CD4-positive, alpha-beta T cell treated with Interferon alpha-2 for 1 hour (primary cell): Measurements from ENCODE around the gene CFAP52.
"Not testable (repeated sequence)": the region's sequence is repeated elsewhere in the genome, so short reads cannot be mapped to it uniquely, and the experiment has no call there.

Source experiments
- DNase-seq, 2 donors: peaks; one replicate each; pipeline ENCODE4 v3.0.0-alpha.2; 2020 to 2022

Gene CFAP52

GRCh38 chr17:9647014-9647413 lies 70.6 kb downstream of the CFAP52 start:
- no peak for DNase-seq

- DNase-seq: no peak
Measured at GRCh38 chr17:9648521-9649110, 72.2 kb downstream of the CFAP52 start.

GRCh38 chr17:9658593-9659211 lies 82.3 kb downstream of the CFAP52 start:
- DNase-seq: no peak

- DNase-seq: no peak
Measured at GRCh38 chr17:9661027-9661426, 84.6 kb downstream of the CFAP52 start.

- DNase-seq: not testable (repeated sequence)
Measured at GRCh38 chr17:9663511-9663910, 87.1 kb downstream of the CFAP52 start.

GRCh38 chr17:9666461-9667050 lies 90.1 kb downstream of the CFAP52 start:
- DNase-seq: no peak

- DNase-seq: no peak
Measured at GRCh38 chr17:9668517-9668916, 92.1 kb downstream of the CFAP52 start.

GRCh38 chr17:9669551-9670008 lies 93.1 kb downstream of the CFAP52 start:
- DNase-seq: no peak

GRCh38 chr17:9670596-9670995 lies 94.2 kb downstream of the CFAP52 start:
- DNase-seq: no peak

- DNase-seq: no peak
Measured at GRCh38 chr17:9671559-9671958, 95.1 kb downstream of the CFAP52 start.

GRCh38 chr17:9672266-9672665 lies 95.8 kb downstream of the CFAP52 start:
- DNase-seq: no peak

GRCh38 chr17:9672691-9673090 lies 96.2 kb downstream of the CFAP52 start:
- no peak for DNase-seq

GRCh38 chr17:9676084-9676483 lies 99.6 kb downstream of the CFAP52 start:
- DNase-seq: no peak

GRCh38 chr17:9676820-9677310 lies 100.4 kb downstream of the CFAP52 start:
- DNase-seq: no peak

GRCh38 chr17:9677411-9677810 lies 101.0 kb downstream of the CFAP52 start:
- DNase-seq: no peak

GRCh38 chr17:9677896-9678295 lies 101.5 kb downstream of the CFAP52 start:
- no peak for DNase-seq

- DNase-seq: no peak
Measured at GRCh38 chr17:9684955-9685621, 108.6 kb downstream of the CFAP52 start.
